ENCODE data around the gene MIGA2.

GRCh38 chr9:129010267-129010975 lies 26.0 kb upstream of the MIGA2 start:
- TF ChIP-seq CTCF (IDR thresholded peaks at IDR 0.05) = no peak
- TF ChIP-seq EZH2 (IDR thresholded peaks at IDR 0.05; ENCODE audit: borderline replicate concordance, insufficient read depth, low read depth, low read length, poor library complexity, severe bottlenecking) = no peak

Data from B cell (primary cell).